GM12875 (cell line): ENCODE results near the gene LPCAT1.

Source experiments
- H3K4me3 ChIP-seq: one replicate; pipeline ENCODE4 v1.5.1; 2011; ENCODE audit warnings: low read depth, low read length, control low read depth
- TF ChIP-seq, protein P1 (sequence below): IDR thresholded peaks from 2 replicates; pipeline ENCODE4 v1.5.1; 2011; ENCODE audit warnings: low read depth, mild to moderate bottlenecking, control low read depth, inconsistent platforms, low read length, moderate library complexity, borderline replicate concordance; ENCODE audit not compliant: insufficient read depth

Gene LPCAT1

DNA sequence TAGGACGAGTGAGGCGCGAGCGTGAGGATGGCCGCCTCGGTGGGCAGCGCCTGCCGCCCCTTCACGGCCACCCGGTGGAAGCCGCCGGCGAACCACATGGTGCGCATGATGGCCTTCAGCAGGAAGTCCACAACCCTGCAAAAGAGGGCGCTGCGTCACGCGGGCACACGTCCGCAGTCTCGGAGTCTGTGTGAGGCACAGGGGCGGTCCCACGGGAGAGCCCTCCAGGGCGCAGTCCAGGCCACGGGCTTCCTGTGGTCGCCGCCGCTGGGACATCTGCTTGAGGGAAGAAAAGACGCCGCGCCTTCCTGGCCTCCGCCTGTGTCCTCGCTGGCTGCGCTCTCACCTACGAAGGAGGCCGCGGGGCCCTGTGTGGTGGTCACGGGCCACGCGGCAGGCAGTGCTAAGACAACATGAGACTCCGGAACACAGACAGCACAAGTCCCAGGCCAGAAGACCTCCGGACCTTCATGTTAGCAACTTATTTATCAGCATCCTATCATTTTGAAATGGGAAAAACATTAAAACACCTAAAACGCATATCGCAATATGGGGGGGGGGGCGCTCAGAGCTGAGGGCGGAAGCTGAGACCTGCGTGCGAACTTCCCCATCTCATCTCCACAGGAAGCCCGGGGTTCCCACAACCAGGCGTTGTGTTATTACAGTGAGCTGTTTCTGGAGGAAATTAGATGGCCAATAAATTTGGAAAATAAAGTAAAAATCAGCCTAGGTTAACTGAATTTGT lies 28.8 kb downstream of the LPCAT1 start:
- H3K4me3 ChIP-seq, result peak overlapping the region; percentile 84
- TF ChIP-seq, protein P1, sequence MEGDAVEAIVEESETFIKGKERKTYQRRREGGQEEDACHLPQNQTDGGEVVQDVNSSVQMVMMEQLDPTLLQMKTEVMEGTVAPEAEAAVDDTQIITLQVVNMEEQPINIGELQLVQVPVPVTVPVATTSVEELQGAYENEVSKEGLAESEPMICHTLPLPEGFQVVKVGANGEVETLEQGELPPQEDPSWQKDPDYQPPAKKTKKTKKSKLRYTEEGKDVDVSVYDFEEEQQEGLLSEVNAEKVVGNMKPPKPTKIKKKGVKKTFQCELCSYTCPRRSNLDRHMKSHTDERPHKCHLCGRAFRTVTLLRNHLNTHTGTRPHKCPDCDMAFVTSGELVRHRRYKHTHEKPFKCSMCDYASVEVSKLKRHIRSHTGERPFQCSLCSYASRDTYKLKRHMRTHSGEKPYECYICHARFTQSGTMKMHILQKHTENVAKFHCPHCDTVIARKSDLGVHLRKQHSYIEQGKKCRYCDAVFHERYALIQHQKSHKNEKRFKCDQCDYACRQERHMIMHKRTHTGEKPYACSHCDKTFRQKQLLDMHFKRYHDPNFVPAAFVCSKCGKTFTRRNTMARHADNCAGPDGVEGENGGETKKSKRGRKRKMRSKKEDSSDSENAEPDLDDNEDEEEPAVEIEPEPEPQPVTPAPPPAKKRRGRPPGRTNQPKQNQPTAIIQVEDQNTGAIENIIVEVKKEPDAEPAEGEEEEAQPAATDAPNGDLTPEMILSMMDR, result no peak

DNA sequence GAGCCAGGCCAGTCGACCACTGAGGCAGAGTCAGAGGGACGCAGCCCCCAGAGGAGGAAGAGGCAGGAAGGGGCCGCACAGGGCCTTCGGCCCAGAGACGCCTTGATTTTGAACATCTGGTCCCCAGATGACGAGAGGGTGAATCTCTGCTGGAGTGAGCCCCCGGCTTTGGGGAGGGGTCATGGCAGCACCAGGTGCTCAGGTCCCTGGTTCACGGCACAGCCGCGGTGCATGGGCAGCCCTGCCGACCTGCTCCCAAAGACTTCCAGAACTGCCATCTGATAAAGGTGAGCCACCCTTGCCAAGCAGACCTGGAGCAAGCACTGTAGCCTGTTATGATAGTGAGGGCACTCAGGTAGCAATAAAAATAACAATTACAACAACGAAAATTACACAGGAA lies 29.8 kb downstream of the LPCAT1 start:
- peak overlapping the region; percentile 84 for H3K4me3 ChIP-seq
- TF ChIP-seq, protein P1, result no peak

DNA sequence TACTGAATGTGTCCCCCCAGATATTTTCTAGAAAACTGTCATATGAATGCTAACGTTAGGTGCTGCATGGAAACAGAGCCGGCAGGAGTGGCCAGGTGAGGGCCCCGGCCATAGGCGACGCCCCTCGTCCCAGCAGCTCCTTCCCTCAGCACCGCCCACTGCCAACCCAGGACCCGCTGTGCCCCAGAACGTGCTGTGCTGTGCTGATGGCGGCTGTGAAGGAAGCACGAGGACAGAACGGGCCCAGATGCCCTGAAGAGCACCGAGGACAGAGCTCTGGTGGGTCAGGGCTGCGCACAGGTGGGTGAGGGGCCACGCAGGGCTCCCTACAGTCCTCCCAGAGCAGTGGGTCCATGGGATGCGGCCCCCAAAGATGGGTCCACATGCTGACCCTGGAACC lies 30.3 kb downstream of the LPCAT1 start:
- TF ChIP-seq, protein P1, result no peak

DNA sequence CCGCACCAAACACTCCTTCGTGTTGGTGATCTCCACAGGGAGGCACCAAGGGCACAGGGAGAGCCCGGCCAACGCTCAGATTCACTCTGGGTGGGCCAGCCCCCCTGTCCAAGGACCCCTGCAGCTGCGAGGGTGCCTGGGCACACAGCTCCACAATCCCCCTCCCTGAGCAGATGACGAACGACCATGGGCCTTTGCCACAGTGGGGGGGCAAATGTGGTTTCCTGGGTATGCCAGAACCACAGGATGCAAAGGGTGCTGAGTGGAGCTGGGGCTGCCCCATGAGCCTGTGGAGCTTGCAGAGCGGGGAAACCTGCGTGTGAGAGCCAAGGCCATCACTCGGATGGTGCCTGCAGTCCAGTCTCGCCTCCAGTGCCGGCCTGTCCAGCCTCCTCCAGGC lies 31.0 kb downstream of the LPCAT1 start:
- peak overlapping the region; percentile 84 for H3K4me3 ChIP-seq
- TF ChIP-seq, protein P1, result no peak

More for the DNA sequence above, 30.3 kb downstream of the LPCAT1 start:
- peak overlapping the region; percentile 84 for H3K4me3 ChIP-seq

DNA sequence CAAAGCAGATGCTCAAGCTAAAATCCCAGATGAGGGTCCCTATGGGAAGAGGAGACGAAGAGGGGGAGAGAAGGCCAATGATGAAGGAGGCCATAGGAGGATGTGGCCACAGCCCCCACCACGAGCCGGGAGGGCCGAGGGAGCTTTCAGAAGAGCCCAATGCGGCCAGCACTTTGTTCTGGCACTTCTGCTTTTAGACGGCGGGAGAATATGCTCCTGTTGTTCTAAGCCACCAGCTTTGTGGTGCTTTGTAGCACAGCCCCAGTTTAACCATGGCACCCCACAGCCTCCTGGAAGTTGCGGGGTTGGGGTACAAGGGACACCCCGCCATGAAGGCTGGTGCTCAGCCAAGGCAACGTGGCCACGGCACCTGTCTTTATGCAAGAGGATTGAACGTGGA lies 33.4 kb downstream of the LPCAT1 start:
- TF ChIP-seq, protein P1, result no peak
- H3K4me3 ChIP-seq, result peak overlapping the region; percentile 53

DNA sequence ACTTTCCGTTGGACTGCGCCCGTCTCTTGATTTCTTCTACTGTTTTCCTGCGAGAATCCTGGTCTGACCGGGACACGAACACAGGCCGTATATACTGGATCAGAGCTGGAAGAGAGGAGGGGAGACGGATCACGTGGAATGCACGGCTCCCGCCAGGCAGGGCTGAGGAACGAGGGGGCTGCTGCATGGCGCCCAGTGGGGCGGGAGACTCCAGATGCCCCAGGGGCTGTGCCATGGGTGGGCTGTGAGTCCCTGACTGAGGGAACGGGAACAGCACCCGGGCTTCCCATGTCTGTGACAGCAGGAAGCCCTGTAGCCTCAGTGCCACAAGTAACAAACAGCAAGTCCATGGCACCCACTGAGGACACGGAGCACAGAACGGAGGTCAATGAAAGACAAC lies 34.0 kb downstream of the LPCAT1 start:
- H3K4me3 ChIP-seq, result peak overlapping the region; percentile 53
- TF ChIP-seq, protein P1, result no peak
